Cardiac fibroblast (primary cell): ENCODE data around the gene PARN.
"Not testable (repeated sequence)": the region's sequence is repeated elsewhere in the genome, so short reads cannot be mapped to it uniquely, and the experiment has no call there.

Experiments
- DNase-seq, 2 donors: peaks; one replicate each; pipeline versions ENCODE4 v3.0.0 to v3.0.0-alpha.2; 2010; ENCODE audit warnings: low read depth in 2 of 2
- H3K4me3 ChIP-seq, 2 donors: replicated peaks in 1 of 2; 1 replicate in 1 of 2; 2 replicates in 1 of 2; pipeline ENCODE4 v1.5.1; 2011; ENCODE audit warnings: low read depth in 2 of 2, low read length in 2 of 2, mild to moderate bottlenecking in 2 of 2, moderate library complexity in 1 of 2
- TF ChIP-seq, protein P1 (sequence below): IDR thresholded peaks from one replicate; pipeline ENCODE4 v1.5.1; 2011; ENCODE audit warnings: low read depth, mild to moderate bottlenecking, low read length, inconsistent platforms

The PARN gene

DNA sequence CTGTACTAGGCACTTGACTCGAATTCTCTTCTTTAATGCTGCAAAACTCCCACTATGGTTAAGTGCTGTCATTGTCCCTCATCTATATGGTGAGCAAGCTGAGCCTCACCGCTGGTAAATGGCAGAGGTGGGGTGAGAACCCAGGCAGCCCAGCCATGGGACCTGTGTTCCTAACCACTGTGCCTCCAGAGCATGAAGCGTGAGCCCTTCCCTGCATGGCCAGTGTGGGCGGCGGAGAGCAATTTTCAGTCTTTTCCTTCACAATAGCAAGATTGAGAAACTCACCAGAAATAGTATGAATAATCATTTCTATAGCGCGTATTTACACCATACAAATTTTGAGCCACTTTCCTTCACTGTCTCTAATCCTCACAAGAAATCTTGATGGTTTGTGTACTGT lies 11.9 kb upstream of the PARN start:
- peak in 1 of 2 donors; percentile 6 for DNase-seq
- TF ChIP-seq, protein P1, sequence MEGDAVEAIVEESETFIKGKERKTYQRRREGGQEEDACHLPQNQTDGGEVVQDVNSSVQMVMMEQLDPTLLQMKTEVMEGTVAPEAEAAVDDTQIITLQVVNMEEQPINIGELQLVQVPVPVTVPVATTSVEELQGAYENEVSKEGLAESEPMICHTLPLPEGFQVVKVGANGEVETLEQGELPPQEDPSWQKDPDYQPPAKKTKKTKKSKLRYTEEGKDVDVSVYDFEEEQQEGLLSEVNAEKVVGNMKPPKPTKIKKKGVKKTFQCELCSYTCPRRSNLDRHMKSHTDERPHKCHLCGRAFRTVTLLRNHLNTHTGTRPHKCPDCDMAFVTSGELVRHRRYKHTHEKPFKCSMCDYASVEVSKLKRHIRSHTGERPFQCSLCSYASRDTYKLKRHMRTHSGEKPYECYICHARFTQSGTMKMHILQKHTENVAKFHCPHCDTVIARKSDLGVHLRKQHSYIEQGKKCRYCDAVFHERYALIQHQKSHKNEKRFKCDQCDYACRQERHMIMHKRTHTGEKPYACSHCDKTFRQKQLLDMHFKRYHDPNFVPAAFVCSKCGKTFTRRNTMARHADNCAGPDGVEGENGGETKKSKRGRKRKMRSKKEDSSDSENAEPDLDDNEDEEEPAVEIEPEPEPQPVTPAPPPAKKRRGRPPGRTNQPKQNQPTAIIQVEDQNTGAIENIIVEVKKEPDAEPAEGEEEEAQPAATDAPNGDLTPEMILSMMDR: no peak
- no peak overlapping the region for H3K4me3 ChIP-seq

DNA sequence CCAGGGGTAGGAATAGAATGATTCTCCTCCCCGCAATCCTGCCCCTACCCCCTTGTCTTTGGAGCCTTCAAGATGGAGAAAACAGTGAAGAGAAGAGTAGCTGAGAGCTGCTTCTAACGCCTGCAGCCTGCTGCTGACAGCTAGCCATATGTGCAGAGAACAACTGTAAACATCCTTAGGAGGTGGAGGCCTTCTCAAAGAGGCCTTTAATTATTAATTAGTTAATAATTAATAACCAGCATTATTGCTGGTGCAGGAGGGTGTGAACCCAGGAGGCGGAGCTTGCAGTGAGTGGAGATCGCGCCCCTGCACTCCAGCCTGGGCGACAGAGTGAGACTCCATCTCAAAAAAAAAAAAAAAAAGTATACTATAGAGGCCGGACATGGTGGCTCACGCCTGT lies 11.1 kb upstream of the PARN start:
- no peak for DNase-seq
- TF ChIP-seq, protein P1: no peak
- no peak overlapping the region for H3K4me3 ChIP-seq

DNA sequence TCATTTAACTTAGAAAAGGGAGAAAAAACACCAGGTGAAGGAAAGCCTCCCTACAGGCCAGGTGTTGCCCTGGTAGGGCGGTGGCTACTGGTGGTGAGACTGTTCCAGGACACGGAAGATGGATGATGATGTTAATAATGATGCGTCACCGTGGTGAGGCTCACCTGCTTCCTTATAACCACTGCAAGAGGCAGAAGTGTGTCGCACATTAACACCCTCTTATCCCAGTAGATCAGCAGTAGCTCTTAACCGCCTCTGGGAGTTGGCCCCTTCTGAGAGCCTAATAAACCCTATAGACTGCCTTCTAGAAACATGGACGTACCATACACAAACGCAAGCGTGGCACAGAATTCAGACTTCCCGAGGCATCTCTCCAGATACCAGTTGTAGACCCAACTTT lies 10.5 kb upstream of the PARN start:
- TF ChIP-seq, protein P1: no peak
- no peak overlapping the region for H3K4me3 ChIP-seq
- DNase-seq: no peak

DNA sequence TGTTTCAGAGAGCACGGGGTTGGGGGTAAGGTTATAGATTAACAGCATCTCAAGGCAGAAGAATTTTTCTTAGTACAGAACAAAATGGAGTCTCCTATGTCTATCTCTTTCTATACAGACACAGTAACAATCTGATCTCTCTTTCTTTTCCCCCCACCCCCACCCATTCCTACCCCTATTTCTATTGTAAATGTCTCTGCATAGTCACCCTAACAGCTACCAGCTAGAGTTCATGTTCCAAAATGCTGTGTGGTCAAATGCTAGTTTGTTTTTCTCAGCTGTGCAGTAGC lies 6.8 kb upstream of the PARN start:
- not testable (repeated sequence) for H3K4me3 ChIP-seq, DNase-seq

GRCh38 chr16:14636179-14636950 lies 6.3 kb upstream of the PARN start:
- H3K4me3 ChIP-seq, DNase-seq: not testable (repeated sequence)

DNA sequence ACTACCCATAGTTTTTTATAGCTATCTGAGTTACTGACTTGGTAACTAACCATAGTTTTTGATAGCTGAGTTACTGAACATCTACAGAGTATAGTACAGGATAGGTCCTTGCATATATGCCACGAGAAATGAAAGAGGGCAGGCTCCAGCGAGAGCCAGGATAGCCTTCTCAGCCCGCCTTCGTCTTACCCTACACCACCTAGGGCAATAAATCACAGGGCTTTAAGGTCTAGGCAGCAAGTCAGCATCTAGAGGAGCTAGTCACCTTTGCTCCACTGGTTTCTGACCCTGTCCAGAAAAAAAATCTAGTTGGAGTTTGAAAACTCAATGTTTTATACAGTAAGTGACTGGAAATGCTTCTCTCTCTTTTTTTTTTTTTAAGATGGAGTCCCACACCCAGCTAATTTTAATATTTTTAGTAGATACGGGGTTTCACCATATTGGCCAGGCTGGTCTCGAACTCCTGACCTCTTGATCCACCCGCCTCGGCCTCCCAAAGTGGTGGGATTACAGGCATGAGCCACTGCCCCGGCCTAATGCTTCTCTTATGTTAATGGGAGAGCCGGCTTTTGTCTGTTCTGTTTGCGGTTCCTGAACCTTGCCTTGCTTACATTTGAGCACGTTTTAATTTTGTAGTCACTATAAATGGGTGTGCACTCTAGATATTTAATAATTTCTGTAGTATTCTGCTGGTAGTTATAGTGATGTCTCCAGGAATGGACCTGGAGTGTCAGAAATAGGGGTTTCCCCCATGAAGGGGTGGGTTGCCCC lies 5.5 kb upstream of the PARN start:
- DNase-seq: no peak
- no peak overlapping the region for H3K4me3 ChIP-seq
- TF ChIP-seq, protein P1: no peak

- peak overlapping the region in 1 of 2 donors; percentile 95 for H3K4me3 ChIP-seq
- TF ChIP-seq, protein P1: no peak
- DNase-seq: no peak
Observed at GRCh38 chr16:14634389-14634725, 4.3 kb upstream of the PARN start.
